ENCODE data around the gene HMG20B. TPM values are rescaled to one million over a fixed set of nuclear protein-coding genes. Genes with fewer than 3 reads are reported as not detected.
A peak's percentile ranks its signal among the peaks of the same experiment; 100 is the strongest.
"Not testable (repeated sequence)": the region's sequence is repeated elsewhere in the genome, so short reads cannot be mapped to it uniquely, and the experiment has no call there.

Gene HMG20B
- total and polyA plus RNA-seq, 7 donors: 61.3 to 148 (median 105) TPM

DNA sequence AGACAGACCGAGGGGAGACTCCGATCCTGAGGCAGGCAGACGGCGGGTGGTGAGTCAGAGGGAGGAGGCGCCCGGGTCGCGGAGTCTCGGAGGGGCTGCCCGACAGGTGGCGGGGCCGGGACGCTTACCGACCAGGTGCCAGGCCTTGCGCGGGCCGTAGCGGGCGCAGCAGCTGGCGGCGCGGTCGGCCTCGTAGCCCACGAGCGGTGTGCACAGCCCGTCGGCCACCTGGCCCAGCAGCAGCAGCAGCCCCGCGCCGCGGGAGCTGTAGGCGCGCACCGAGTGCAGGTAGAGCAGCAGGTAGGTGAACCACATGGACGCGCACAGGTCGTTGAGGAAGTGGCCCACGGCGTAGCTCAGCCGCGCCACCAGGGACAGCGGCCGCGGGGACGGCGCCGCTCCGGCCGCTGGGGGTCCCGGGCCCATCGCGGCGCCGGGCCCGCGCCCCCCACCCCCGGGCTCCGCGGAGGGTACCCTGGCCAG, 15.7 kb upstream of the HMG20B start:
- H3K4me3 ChIP-seq: peak overlapping the region; percentile 66 to 99 (median 93)
- peaks cover 0 to 33% (median 27%) of the 10 kb centered on the region in 4 donors for H3K4me1 ChIP-seq
- H3K9me3 ChIP-seq: no peaks in the 10 kb centered on the region
- intact Hi-C loops (cut with DNase I): no loop called here
- H3K27ac ChIP-seq: peak overlapping the region; percentile 83 to 91 (median 87)
- no peaks in the 10 kb centered on the region for H3K27me3 ChIP-seq
- peak; percentile 71 for DNase-seq
- TF ChIP-seq, protein P1, sequence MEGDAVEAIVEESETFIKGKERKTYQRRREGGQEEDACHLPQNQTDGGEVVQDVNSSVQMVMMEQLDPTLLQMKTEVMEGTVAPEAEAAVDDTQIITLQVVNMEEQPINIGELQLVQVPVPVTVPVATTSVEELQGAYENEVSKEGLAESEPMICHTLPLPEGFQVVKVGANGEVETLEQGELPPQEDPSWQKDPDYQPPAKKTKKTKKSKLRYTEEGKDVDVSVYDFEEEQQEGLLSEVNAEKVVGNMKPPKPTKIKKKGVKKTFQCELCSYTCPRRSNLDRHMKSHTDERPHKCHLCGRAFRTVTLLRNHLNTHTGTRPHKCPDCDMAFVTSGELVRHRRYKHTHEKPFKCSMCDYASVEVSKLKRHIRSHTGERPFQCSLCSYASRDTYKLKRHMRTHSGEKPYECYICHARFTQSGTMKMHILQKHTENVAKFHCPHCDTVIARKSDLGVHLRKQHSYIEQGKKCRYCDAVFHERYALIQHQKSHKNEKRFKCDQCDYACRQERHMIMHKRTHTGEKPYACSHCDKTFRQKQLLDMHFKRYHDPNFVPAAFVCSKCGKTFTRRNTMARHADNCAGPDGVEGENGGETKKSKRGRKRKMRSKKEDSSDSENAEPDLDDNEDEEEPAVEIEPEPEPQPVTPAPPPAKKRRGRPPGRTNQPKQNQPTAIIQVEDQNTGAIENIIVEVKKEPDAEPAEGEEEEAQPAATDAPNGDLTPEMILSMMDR (IDR thresholded peaks at IDR 0.05): no peak
- TF ChIP-seq POLR2A (IDR thresholded peaks at IDR 0.05): no peak
- TF ChIP-seq EP300 (IDR thresholded peaks at IDR 0.05): no peak
- TF ChIP-seq POLR2AphosphoS5 (IDR thresholded peaks at IDR 0.05): no peak
- 0 to 1% methylated on average over 60 of the region's 60 CpGs for WGBS, 2 donors
- H3K36me3 ChIP-seq: no peaks in the 10 kb centered on the region

DNA sequence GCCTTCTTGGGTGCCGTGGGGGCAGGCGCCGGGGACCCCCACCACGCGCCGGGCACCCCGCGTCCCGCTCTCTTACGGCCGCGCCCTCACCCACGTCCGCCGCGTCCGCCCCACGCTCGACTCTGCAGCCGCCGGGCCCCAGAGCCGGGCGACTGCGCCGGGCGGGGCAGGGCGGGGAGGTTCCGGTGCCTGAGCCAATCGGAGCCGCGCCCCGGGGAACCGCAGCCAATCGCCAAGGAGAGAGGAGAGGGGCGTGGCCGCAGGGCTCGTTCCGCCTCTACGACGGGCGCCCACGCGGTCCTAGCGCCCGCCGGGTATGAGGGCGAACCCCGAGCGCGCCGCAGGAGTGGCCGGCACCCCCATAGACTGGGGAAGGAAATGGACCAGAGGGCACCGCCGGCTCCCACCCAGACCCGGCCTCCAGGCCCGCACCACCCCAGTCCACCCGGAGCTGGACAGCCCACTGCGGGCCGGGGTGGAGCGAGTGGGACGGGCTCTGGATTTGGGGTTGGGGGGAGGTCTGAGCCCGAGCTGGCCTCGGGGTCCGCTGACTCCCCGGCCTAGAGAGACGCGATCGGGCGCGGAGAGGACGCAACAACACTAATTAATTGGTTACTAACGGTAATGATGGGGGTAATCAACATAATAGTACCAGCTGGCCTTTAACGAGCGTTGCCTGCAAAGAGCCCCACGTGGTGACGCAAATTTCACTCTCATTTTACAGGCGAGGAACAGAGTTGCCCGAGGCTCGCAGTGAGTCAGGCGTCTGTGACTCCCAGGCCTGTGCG, 15.1 kb upstream of the HMG20B start, which contains the start of gene MFSD12:
Gene MFSD12, minus strand, starts transcription at position 126 of the 788 bp plus-strand sequence. CDS start 183 bp downstream, outside the sequence.
- intact Hi-C loops (cut with DNase I): loop anchor here (1.0 kb wide), 1 partner anchor 15 kb away; the partner anchor contains the start of gene HMG20B
- Histone ChIP-seq H3K9me3 (no peaks in the 10 kb centered on the region), H3K4me1 (peaks cover 0 to 33% (median 27%) of the 10 kb centered on the region in 4 donors), H3K27ac (peak within 1 kb of the TSS; percentile 83 to 91 (median 87)), H3K27me3 (no peaks in the 10 kb centered on the region), H3K36me3 (no peaks in the 10 kb centered on the region), H3K4me3 (peak within 1 kb of the TSS; percentile 66 to 99 (median 93))
- TF ChIP-seq EP300 (IDR thresholded peaks at IDR 0.05) (peak in 1 of 4 donors; percentile 37), POLR2AphosphoS5 (IDR thresholded peaks at IDR 0.05) (peak; percentile 38 to 81 (median 74)), POLR2A (IDR thresholded peaks at IDR 0.05) (no peak)
- peak; percentile 97 for DNase-seq
- WGBS, 2 donors: 1% methylated on average over 81 of the region's 81 CpGs

DNA sequence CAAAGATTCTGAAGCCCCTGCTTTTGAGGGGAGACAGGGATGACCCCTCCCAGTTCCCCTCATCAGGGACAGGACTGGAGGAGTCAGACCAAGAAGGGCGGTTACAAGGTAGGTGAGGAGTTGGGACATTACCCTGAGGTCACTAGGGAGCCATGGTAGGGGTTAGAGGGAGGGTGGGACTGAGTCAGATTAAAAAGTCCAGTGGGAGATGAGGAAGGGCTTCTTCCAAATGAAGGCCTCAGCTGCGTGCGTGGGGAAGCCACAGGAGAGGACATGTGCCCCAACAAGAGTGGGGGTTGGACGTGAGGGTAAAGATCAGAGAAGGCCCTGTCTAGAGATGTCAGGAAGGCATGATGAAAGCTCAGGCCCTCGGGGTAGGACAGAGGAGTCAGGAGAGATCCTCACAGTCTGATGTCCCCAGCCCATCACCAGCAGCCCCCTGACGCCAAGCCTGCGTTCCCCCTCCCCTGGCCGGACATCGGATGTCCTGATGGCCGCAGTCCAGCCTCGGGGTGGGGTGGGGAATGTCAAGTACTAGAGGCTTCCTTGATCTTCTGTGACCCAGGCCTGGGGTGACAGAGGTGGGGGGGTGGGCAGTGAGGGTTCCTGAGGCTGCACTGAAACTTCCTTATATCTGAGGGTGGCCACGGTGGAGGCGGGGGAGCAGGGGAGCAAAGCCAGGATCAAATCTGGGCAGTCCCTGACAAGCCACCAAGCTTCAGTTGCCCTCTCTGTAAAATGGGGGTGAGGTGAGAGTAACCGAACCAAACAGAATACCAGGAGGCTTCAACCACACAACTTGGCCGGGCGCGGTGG, 8.8 kb upstream of the HMG20B start:
- WGBS, 2 donors: 80 to 87% methylated on average over 17 of the region's 17 CpGs
- Histone ChIP-seq H3K27me3 (no peaks in the 10 kb centered on the region), H3K4me1 (no peaks in the 10 kb centered on the region), H3K9me3 (no peaks in the 10 kb centered on the region), H3K4me3 (no peak overlapping the region), H3K27ac (no peak overlapping the region), H3K36me3 (no peaks in the 10 kb centered on the region)
- intact Hi-C loops (cut with DNase I): no loop called here
- TF ChIP-seq EP300 (IDR thresholded peaks at IDR 0.05) (no peak), POLR2A (IDR thresholded peaks at IDR 0.05) (no peak), POLR2AphosphoS5 (IDR thresholded peaks at IDR 0.05) (no peak)
- TF ChIP-seq, protein P1 (IDR thresholded peaks at IDR 0.05): no peak
- no peak for DNase-seq

DNA sequence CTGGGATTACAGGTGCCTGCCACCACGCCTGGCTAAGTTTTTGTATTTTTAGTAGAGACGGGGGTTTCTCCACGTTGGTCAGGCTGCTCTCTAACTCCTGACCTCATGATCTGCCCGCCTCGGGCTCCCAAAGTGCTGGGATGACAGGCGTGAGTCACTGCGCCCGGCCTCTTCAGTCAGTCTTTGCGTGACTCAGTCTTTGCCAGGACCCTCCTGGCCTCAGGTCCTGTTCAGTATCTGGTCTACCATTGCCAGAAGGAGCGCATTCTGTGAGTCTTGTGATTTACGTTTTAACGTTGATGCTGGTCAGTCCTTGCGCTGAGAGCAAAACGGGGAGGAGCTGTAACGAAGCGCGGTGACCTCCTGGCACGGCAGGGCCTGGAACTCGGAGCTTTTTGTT, 7.6 kb upstream of the HMG20B start:
- 87 to 90% methylated on average over 19 of the region's 19 CpGs for WGBS, 2 donors
- TF ChIP-seq, protein P1 (IDR thresholded peaks at IDR 0.05): no peak
- TF ChIP-seq POLR2A (IDR thresholded peaks at IDR 0.05) (no peak), POLR2AphosphoS5 (IDR thresholded peaks at IDR 0.05) (no peak), EP300 (IDR thresholded peaks at IDR 0.05) (no peak)
- H3K4me3 ChIP-seq: no peak overlapping the region

DNA sequence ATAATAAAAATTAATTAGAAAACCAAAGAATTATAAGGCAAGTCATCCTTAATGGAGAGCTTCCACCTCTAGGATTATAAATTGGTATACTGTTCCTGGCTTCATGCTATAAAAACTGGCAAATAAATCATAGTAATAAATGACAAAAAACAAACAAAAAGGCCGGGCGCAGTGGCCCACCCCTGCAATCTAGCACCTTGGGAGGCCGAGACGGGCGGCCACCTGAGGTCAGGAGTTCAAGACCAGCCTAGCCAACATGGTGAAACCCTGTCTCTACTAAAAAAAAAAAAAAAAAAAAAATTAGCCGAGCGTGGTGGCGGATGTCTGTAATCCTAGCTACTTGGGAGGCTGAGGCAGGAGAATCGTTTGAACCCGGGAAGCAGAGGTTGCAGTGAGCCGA, 2.7 kb upstream of the HMG20B start:
- H3K9me3 ChIP-seq; intact Hi-C loops (cut with DNase I); H3K27me3 ChIP-seq; H3K36me3 ChIP-seq; DNase-seq; H3K27ac ChIP-seq; H3K4me3 ChIP-seq: not testable (repeated sequence)
- peaks cover 0 to 22% (median 17%) of the 10 kb centered on the region in 4 donors for H3K4me1 ChIP-seq
- WGBS, 2 donors: 19 to 76% methylated on average over 11 of the region's 11 CpGs

More for the DNA sequence above, 7.6 kb upstream of the HMG20B start:
- intact Hi-C loops (cut with DNase I): no loop called here
- no peak for DNase-seq
- Histone ChIP-seq H3K36me3 (no peaks in the 10 kb centered on the region), H3K9me3 (no peaks in the 10 kb centered on the region), H3K27me3 (no peaks in the 10 kb centered on the region), H3K4me1 (no peaks in the 10 kb centered on the region), H3K27ac (no peak overlapping the region)
